ENCODE data around the gene CCN6.
A peak's percentile ranks its signal among the peaks of the same experiment; 100 is the strongest.
"Not testable (repeated sequence)": the region's sequence is repeated elsewhere in the genome, so short reads cannot be mapped to it uniquely, and the experiment has no call there.

Gene CCN6

DNA sequence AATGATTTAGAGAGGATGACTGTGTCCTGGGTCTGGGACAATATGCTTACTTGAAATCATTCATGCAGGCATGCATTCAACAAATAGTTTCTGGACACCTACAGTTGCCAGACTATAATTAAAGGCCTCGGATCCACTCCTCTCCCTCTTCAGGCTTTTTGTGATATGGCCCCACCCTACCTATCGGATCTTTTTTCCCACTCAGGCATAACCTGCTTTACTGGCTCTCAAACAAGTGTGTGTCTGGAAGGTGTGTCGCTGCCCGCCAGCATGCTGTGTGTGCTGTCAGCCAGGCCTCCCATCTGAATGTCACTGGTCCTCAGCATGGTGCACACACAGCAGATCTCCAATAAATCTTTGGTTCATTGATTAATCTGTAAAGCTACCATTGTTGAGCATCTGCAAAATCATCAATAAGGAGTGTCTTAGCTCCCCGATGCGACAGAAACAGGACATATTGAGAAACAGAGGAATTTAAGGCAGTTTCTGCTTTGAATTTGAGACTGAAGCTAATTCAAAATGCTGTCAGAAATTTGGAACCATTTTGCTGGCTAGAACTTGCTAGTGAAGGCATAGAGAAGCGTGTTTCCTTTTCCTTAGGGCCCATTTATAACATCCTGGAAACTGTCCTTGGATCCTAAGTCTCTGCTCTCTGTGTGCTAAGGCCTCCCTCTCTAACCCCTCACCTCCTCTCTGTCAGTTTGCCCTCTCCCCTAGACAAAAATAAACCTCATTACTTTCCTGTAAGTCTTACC is 23.5 kb upstream of the CCN6 start:
- no peak for DNase-seq

DNA sequence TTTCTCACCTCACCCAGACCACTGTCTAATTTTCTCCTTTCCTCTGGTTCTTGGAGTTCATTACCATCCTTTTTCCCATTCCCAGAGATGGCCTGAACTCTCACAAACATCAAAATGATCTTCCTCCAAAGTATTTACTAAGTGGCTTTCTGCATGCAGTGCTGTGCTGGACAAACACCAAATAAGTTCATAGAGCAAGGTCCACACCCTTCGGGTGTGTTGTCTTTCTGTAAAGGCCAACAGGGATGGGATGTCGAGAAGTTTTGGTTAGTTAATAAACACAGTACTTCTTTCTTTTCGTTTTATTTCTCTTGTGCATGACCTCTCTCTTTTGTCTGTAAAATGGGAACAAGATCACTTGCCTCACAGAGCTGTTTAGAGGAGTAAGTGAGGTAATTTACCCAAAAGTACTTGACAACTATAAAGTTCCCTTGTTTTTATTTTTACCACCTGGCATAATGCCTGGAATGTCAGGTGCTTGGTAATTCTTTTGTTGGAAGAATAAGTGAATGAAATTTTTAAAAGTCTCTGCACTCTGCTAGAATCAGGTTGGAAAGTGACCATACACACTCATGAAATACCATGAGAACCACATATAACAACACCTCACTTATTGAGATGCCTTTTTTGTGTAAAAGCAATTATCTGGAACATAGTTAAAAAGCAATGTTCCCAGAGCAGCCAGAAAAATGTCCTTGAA is 22.8 kb upstream of the CCN6 start:
- no peak for DNase-seq

DNA sequence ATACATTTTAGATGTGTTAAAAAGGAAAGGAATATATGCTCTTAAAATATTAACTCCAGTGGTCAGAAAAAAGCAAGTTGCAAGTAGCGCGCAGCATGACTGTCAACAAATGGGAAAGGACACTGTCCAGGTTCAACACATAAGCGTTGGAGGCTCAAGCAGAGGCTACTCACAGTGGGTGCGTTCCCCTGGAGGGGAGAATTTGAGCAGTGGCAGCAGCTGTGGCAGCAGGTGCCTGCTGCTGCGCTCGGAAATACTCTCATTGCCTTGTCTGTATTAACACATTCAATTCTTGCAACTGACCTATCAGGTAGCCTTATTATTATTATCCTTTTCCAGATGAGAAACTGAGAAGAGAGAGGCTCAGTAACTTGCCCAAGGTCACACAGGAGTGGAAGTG is 21.9 kb upstream of the CCN6 start:
- peak; percentile 31 for DNase-seq

DNA sequence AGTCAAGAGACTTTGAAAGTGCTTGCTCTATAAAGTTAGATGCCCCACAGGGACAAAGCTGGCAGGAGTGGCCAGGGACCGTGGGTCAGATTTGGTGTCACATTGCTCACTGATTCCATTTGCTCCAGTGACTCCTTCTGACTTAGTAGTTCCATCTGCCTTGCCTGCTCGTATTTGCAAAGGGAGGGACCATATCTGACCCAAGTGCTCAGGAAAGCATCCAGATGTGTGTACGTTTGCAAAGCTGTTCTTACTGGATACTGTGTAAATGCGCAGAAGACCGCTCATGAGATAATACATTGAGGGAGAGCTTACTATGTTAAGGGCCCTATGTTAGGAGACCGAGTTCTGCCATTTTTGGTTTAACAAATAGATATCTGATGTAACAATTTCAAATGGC is 21.2 kb upstream of the CCN6 start:
- peak; percentile 17 for DNase-seq

DNA sequence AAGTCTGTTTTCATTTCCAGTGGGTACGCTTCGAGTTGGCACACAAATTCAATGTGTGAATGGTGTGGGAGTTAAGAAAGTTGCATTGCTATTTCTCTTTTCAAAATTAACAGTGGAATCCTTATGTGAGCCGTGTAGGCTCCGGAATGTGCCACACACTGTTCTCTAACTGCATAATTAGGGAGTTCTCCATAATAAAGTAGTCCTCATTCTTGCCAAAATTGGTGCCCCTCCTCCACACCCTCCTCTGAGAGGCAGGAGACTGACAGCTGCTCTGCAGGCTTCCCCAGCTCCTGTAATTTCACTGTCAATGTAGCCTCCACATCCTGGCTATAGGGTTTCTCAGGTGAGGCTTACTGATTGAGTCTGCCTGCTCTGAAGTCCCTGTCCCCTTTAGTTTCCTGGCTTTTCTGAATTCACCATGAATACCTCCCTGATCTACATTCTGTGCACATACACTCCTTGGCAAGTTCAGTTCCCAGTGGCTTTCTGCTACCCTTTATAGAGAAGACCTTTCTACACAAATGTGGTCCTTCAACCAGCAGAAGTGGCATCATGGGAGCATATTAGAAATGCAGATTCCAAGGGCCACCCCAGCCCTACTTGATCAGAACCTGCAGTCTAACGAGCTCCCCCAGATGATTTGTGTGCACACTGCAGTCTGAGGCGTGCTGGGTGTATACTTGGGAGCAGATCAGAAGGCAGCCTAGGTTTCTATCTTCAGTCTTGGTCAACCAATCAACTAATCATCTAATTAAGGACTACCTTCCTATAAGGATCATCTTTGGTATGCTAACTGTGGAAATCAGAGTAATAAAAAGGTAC is 19.9 kb upstream of the CCN6 start:
- DNase-seq, result peak; percentile 40

DNA sequence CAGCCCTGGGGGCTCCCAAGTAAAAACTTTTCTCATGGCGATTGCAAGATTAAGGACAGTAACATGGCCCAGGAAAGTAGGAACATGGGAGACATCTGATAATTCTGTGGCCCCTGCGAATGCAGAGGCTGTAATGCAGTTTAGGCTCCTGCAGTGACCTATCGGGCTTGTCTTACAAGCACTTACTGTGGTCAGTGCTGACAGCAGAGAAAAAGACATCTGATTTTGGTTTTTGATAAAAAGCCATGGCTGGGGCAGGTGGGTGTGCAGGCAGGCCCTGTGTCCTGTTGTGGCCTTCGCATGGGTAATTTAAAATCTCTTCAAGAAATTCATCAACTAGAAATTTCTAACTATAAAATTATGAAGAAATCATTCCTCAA is 19.3 kb upstream of the CCN6 start:
- DNase-seq, result no peak

DNA sequence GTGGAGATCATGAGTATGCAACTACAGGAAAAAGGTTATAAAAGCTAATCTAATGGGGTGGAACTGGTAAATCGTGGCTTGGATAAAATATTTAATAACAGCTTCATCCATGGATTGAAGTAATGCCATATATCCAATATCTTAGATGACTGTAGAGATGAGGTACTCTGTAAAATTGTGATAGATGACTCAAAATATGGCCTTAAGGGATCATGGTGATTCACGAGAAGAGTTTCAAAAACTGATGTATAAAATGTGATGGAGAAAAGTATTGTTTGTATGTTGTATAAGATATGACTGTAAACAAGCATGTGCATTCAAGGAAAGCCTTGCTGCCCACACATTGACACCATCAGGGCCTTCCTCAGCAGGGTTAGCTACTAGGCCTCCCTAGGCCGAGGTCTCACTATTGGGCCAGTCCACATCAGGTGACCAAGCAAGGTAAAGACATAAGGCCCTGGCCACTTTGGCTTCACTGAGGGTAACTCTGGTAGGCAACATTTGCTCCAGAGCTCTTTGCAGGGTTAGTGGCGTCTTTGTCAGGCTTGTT is 17.7 kb upstream of the CCN6 start:
- DNase-seq, result no peak

DNA sequence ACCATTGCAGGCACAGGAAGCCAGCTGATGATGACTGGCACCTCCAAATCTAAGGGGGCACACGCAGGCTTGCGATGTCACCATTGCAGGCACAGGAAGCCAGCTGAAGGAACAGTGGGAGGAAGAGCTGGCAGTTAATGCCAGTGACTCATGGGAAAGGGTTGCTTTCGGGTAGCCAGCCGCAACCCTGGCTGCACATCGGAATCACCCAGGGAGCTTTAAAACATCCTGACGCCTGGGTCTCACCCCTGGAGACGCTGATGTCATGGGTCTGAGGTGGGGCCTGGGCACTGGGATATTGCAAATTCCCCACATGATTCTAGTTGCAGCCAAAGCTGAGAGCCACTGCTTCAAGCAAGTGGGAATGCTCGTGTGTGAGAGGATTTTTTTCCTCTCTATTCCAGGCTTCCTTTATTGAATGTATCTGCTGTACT is 16.1 kb upstream of the CCN6 start:
- no peak for DNase-seq

DNA sequence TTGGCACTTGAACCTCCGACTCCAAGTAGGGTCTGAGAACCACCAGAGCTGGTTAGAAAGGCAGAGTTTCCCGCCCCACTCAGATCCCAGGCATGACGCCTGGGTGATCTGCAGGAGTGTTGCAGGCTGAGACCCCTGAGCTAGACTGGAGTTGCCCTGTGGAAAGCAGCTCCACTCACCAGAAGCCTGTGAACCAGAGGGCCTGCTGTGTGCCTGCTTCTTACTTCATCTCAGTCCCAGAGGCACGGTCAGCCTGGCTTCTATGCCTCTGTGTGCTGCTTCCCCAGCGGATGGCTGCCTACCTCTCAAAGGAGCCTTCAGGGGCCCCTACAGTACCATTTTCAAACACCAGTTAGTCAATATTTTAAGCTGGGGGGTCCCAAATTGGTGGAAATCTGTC is 15.6 kb upstream of the CCN6 start:
- DNase-seq, result no peak

DNA sequence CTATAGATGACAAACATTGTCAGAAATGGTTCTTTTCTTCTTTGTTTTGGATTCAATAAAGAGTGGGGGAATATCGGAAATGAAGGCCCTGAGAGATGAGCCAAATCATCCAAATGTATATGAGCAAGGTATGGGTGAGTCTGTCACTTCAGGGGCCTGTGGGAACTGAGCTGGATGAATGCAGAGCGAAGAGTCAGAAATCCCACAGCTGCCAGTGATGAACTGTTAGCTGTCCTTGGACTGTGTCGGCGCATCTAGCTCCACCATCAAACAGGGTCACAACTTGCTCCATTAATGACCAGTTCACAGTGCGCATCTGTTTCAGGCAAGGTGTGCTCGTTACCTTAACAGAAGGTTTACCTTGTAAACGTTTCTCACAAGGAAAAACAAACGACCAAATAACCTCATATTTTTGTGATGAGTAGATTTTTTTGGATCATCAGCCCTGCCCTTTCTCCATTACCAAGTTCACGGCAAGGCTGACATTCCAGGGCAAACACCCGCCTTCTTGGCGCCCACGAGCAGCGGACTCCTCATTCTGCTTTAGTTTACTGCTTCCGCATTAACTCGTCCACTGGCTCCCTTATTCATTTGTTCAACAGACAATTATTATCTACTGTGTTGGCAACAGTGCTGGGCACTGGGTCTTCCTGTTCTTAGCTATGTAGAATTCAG is 15.0 kb upstream of the CCN6 start:
- no peak for DNase-seq

DNA sequence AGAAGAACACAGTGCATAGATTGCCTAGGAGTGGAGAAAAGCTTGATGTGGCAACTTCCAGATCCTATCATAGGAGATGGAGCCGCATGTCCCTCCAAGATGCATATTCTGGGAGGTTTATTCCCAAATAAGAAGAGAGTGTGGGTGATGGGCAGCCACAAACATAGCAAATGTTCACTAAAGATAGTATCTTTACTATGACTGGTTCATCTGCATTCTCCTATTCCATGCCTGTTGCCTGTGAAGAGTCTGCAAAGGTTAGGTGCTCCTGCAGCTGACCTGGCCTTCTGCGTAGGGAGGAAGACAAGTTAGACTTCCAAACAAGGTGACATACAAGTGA is 14.5 kb upstream of the CCN6 start:
- DNase-seq, result no peak

DNA sequence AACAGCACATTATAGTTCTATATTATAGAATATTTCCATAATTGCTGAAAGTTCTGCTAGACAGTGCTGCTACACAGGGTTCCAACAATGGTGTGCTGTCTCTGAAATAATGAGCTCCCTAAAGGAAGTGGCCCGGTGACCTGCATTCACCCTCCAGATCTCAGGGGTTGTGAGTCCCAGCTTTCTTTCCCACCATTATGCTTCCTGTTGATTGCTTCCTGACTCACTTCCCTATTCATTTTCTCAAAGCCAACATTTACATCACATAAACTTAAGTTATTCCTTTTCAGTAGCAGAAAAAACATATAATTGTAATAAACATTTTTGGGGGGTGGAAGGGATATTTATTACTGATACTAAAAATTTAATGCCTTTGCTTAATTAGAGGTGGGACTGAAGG is 12.9 kb upstream of the CCN6 start:
- no peak for DNase-seq

DNA sequence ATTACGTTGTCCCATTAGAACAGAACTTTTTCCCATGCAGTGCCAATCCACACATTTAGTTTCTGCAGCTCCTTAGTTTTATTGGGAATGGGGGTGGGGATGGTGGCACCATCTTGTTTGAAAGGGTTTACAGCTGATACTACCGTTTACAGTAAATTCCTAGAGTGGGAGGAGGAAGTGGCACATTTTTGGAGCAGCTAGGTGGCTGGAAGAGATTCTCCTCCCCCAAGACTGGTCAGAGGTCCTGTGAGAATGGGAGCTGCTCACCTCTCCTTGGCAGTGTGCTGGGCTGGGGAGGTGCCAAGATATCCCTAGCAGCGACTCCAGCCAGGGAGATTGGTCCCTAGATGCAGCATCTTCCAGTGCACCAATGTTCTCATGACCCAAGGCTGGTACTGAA is 12.4 kb upstream of the CCN6 start:
- no peak for DNase-seq

DNA sequence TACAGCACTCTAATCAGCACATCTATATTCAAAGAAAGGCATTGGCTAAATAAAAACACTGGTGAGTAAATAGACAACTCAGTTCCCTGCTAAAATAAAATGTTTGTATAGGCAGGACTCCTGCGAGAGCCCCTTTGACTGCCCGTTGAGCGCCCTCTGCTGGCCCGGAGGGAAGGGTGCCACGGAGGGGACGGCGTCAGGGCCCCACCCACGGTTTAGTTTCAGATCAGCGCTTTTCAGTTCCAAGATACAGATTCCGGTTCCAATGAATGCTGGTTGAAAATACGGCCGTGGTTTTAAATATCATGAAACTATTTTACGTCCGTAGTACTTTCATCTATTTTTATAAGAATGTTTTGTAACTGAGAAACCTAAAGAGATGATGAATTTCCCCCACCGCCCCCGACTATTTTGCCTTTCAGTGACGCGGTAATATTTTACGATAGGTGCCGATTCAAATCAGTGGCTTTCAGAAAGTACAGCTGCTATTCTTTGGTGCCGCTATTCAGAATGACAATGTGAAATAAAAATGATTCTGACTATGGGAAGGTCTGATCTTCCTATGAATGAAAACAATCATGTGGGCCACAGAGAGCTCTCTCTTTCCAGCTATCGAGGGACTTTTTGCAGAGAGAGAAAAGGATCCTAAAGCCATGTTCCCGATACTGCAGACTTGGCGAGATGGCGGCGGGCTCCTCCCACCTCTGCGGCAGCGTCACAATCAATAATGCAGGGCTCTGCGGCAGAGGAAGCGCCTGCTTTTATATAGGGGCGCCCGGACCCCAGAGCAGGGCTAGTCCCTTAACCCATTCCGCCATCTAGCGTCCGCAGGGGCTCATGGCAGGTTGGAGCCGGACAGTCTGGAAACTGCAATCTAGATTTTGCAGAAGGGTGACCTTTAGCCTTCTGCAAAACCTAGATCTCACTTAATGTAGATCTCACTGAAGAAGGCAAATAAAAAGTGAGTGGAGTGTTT is 10.6 kb upstream of the CCN6 start:
- peak; percentile 97 for DNase-seq

DNA sequence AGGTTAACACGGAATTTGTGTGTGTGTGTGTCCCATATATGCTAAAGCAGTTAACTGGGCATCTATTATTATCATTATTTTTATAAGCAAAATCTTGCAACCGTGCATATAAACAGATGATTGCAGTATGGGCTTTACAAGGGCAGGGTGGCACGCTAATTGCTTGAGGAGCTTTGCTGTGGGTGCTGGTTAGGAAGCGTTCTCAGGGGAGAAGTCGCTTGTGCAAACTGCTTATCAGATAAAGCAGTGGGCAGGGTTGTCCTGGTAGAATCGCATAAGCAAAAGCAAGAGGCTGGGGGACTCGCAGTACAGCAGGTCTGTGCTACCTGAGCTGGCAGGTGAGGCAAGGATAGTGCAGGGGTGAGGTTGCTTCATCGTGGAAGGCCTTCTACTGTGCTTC is 9.7 kb upstream of the CCN6 start:
- no peak for DNase-seq

DNA sequence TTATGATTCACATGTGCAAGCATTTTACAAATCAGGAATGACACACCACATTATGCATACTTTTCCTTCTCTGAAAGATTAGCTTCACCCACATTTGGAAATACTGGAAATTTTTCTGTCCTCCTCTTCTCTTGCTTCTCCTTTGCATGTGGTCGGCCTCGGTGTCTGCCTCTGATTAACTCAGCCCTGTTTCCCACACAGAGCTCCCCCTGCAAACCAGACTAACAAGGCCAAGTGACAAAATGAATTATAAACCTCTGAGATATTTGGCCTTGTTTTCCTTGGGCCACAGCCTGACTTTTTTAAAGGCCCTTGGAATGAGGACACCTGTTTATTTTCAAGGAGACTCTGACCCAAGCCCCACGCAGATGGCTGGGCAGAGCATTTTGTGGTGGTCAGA is 9.0 kb upstream of the CCN6 start:
- DNase-seq, result no peak

DNA sequence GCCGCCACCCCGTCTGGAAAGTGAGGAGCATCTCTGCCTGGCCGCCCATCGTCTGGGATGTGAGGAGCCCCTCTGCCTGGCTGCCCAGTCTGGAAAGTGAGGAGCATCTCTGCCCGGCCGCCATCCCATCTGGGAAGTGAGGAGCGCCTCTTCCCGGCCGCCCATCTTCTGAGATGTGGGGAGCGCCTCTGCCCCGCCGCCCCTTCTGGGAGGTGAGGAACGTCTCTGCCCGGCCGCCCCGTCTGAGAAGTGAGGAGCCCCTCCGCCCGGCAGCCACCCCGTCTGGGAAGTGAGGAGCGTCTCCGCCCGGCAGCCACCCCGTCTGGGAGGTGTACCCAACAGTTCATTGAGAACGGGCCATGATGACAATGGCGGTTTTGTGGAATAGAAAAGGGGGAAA is 6.4 kb upstream of the CCN6 start:
- not testable (repeated sequence) for DNase-seq

DNA sequence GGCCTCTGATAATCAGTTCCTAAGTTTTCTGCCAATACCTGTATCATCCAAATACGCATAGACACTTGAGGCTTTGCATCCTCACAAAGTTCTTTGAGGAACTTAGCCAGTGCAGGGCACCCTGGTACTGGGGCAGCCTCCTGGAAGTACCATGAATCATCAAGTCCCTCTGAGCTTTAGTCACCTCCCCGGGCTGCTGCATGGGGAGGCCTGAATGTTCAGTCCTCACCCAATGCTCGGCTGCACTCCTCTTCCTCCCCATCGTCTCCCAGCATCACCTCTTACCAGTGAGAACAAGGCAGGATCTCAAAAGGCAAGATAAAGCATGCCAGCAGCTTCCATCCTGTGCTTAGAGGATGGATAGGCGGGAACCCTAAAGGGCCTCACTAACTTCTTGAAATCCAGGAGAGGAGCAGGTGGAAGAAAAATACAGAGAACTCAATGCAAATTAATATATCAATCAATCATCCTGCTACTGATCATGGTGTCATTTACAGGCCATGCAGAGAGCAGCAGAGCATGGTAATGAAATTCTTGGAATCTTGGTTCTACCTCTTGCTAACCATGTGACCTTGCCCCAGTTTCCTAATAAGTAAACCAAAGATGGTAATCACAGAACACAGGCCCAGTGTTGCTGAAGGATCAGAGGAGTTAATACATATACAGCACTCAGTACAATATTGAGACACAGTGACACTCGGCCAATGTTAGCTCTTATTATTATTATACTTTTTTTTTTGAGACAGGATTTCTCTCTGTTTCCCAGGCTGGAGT is 4.7 kb upstream of the CCN6 start:
- DNase-seq, result no peak

DNA sequence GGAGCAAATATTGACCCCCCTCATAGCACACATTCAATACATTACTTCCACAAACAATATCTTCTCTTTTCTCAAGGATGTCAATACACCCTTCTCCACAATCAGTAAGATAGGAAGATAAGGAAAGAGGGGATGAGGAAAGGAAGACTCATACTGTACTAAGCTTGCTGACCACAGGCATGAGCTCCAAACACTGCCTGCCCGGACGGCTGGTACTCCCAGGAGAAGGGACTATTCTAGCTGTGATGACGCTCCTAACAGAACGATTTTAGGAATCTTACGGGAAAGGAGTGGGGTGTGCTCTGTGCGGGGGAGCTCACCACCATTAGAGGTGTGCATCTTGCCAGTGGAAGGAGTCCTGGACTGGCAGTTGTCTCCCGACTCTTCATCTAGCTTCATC is 3.9 kb upstream of the CCN6 start:
- no peak for DNase-seq

DNA sequence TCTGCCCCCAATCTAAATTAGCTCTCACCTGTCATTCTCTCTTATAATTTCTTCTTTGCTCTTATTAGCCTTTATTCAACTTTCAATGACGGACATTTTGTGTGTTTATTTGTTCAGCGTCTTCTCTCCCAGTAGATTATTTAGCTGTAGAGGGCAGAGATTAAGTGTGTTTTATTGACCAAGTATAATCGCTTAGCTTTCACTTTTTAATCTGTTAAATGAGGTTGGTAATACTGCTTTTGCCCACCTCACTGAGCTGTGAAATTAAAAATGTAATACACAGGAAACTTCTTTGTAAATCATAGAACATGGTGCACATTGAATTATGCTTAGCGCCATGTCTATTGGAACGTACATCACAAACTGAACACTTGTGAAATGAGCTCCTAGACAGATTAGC is 3.5 kb upstream of the CCN6 start:
- DNase-seq, result no peak

DNA sequence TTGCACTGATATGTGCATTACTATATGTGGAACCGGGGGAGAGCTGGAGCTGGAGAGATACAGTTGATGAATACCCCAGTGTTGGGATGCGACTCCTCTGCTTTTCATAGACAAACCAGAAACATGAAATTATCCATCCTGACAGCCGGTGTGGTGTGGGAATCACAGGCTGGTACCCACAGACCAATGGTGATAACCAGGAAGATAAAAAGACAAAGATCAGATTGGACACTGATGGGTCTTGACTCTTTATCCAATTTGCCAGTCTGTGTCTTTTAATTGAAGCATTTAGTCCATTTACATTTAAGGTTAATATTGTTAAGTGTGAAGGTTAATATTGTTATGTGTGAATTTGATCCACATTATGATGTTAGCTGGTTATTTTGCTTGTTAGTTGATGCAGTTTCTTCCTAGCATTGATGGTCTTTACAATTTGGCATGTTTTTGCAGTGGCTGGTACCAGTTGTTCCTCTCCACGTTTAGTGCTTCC is 2.6 kb upstream of the CCN6 start:
- not testable (repeated sequence) for DNase-seq

All from NCI-H2171 treated with DMSO at 0.1 percent for 48 hours (cell line).